Measurements from ENCODE around the gene AMH. TPM values are rescaled to one million over a fixed set of nuclear protein-coding genes. Genes with fewer than 3 reads are reported as not detected.

Gene AMH
- total and polyA plus RNA-seq, 2 of the 13 experiments (the other 11 are each of a cell fraction or from before 2014, with no cell fraction given) = 0.03 to 0.18 TPM

- peak; percentile 97; the same call in 1 of the 2 replicates for TF ChIP-seq ARID2 (CRISPR knock-in tag; IDR thresholded peaks at IDR 0.05; ENCODE audit: borderline replicate concordance)
- peak; percentile 93 for TF ChIP-seq ZNF136 (CRISPR knock-in tag; IDR thresholded peaks at IDR 0.05; ENCODE audit: low read depth)
- no peak for TF ChIP-seq SYNCRIP (IDR thresholded peaks at IDR 0.05; ENCODE audit: insufficient read depth, low read depth, low read length)
- TF ChIP-seq NR2F2 (IDR thresholded peaks at IDR 0.05; ENCODE audit: borderline replicate concordance, low read depth) = no peak; the same call in 1 of the 2 replicates
- peak; percentile 81; the same call in 1 of the 2 replicates for TF ChIP-seq REXO4 (CRISPR knock-in tag; IDR thresholded peaks at IDR 0.05; ENCODE audit: borderline replicate concordance)
- TF ChIP-seq MBD4 (IDR thresholded peaks at IDR 0.05; ENCODE audit: borderline replicate concordance, low read length) = no peak
- TF ChIP-seq ZSCAN30 (CRISPR knock-in tag; IDR thresholded peaks at IDR 0.05) = peak; percentile 88
- TF ChIP-seq, protein P1, sequence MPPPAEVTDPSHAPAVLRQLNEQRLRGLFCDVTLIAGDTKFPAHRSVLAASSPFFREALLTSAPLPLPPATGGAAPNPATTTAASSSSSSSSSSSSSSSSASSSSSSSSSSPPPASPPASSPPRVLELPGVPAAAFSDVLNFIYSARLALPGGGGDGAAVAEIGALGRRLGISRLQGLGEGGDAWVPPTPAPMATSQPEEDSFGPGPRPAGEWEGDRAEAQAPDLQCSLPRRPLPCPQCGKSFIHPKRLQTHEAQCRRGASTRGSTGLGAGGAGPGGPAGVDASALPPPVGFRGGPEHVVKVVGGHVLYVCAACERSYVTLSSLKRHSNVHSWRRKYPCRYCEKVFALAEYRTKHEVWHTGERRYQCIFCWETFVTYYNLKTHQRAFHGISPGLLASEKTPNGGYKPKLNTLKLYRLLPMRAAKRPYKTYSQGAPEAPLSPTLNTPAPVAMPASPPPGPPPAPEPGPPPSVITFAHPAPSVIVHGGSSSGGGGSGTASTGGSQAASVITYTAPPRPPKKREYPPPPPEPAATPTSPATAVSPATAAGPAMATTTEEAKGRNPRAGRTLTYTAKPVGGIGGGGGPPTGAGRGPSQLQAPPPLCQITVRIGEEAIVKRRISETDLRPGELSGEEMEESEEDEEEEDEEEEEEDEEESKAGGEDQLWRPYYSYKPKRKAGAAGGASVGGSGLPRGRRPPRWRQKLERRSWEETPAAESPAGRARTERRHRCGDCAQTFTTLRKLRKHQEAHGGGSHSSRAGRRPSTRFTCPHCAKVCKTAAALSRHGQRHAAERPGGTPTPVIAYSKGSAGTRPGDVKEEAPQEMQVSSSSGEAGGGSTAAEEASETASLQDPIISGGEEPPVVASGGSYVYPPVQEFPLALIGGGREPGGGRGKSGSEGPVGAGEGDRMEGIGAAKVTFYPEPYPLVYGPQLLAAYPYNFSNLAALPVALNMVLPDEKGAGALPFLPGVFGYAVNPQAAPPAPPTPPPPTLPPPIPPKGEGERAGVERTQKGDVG (CRISPR knock-in tag; IDR thresholded peaks at IDR 0.05; ENCODE audit: borderline replicate concordance) = peak; percentile 88; the same call in 1 of the 2 replicates
- TF ChIP-seq POLR2AphosphoS2 (IDR thresholded peaks at IDR 0.05; ENCODE audit: low read depth, low read length) = no peak
- TF ChIP-seq JUNB (CRISPR knock-in tag; IDR thresholded peaks at IDR 0.05; ENCODE audit: borderline replicate concordance) = peak; percentile 84; the same call in 1 of the 2 replicates
- TF ChIP-seq, protein P2, sequence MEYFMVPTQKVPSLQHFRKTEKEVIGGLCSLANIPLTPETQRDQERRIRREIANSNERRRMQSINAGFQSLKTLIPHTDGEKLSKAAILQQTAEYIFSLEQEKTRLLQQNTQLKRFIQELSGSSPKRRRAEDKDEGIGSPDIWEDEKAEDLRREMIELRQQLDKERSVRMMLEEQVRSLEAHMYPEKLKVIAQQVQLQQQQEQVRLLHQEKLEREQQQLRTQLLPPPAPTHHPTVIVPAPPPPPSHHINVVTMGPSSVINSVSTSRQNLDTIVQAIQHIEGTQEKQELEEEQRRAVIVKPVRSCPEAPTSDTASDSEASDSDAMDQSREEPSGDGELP (IDR thresholded peaks at IDR 0.05; ENCODE audit: borderline replicate concordance, low read depth) = peak; percentile 36; the same call in 1 of the 2 replicates
- peak; percentile 87 for TF ChIP-seq ZNF788 (CRISPR knock-in tag; IDR thresholded peaks at IDR 0.05; ENCODE audit: borderline replicate concordance)
- peak; percentile 100 for TF ChIP-seq ZBTB25 (CRISPR knock-in tag; IDR thresholded peaks at IDR 0.05)
- peak; percentile 79; the same call in 1 of the 2 replicates for TF ChIP-seq MTF2 (CRISPR knock-in tag; IDR thresholded peaks at IDR 0.05; ENCODE audit: borderline replicate concordance)
- no peak for TF ChIP-seq ATRX (CRISPR knock-in tag; IDR thresholded peaks at IDR 0.05; ENCODE audit: borderline replicate concordance)
- TF ChIP-seq PPARG (CRISPR knock-in tag; conservative IDR thresholded peaks at IDR 0.05) = 0 out of 2 replicates have a peak, but pooled peaks have one; percentile 30
- no peak; the same call in 1 of the 2 replicates for TF ChIP-seq ZBTB3 (CRISPR knock-in tag; IDR thresholded peaks at IDR 0.05; ENCODE audit: borderline replicate concordance, low read depth)
- peak; percentile 77; the same call in 1 of the 2 replicates for TF ChIP-seq GZF1 (CRISPR knock-in tag; IDR thresholded peaks at IDR 0.05)
- peak; percentile 99 for TF ChIP-seq ZNF878 (CRISPR knock-in tag; IDR thresholded peaks at IDR 0.05)
- TF ChIP-seq, protein P3, sequence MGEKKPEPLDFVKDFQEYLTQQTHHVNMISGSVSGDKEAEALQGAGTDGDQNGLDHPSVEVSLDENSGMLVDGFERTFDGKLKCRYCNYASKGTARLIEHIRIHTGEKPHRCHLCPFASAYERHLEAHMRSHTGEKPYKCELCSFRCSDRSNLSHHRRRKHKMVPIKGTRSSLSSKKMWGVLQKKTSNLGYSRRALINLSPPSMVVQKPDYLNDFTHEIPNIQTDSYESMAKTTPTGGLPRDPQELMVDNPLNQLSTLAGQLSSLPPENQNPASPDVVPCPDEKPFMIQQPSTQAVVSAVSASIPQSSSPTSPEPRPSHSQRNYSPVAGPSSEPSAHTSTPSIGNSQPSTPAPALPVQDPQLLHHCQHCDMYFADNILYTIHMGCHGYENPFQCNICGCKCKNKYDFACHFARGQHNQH (CRISPR knock-in tag; IDR thresholded peaks at IDR 0.05) = peak; percentile 80
- peak; percentile 43; the same call in 1 of the 2 replicates for TF ChIP-seq ZFAT (CRISPR knock-in tag; conservative IDR thresholded peaks at IDR 0.05)
- no peak for TF ChIP-seq IKZF1 (IDR thresholded peaks at IDR 0.05)
Observed at GRCh38 chr19:2236314-2237050, 12.6 kb upstream of the AMH start, which contains the start of the genes PLEKHJ1 and SF3A2 (continued).

Measured in HepG2 (cell line).